ENCODE measurements around the gene TP53I11. TPM values are rescaled to one million over a fixed set of nuclear protein-coding genes. Genes with fewer than 3 reads are reported as not detected.

Gene TP53I11
- total and polyA plus RNA-seq, 11 donors: 24.0 to 91.3 (median 39.4) TPM

GRCh38 chr11:44889266-44889665, 61.4 kb downstream of the TP53I11 start:
- Histone ChIP-seq H3K36me3 (no peaks in the 10 kb centered on the region), H3K4me1 (peaks cover 0 to 63% (median 34%) of the 10 kb centered on the region in 12 donors), H3K9me3 (no peaks in the 10 kb centered on the region), H3K27ac (no peak overlapping the region), H3K27me3 (no peaks in the 10 kb centered on the region), H3K4me3 (no peak overlapping the region)
- intact Hi-C loops (cut with DNase I): no loop called here
- no peak for TF ChIP-seq POLR2A (IDR thresholded peaks at IDR 0.05)
- TF ChIP-seq CTCF (IDR thresholded peaks at IDR 0.05): no peak
- DNase-seq: peak in 1 of 5 donors; percentile 43
- 78 to 92% (median 83%) methylated on average over 1 of the region's 1 CpG for WGBS, 4 donors
- ATAC-seq: peak in 2 of 4 donors; percentile 4 to 16

- WGBS, 4 donors: 90 to 93% (median 92%) methylated on average over 3 of the region's 3 CpGs
- no peak for DNase-seq
- no peak for ATAC-seq
- Histone ChIP-seq H3K4me3 (no peak overlapping the region), H3K27me3 (no peaks in the 10 kb centered on the region), H3K36me3 (no peaks in the 10 kb centered on the region), H3K4me1 (peaks cover 0 to 47% (median 22%) of the 10 kb centered on the region in 12 donors), H3K9me3 (no peaks in the 10 kb centered on the region), H3K27ac (no peak overlapping the region)
- intact Hi-C loops (cut with DNase I): no loop called here
- no peak for TF ChIP-seq POLR2A (IDR thresholded peaks at IDR 0.05)
Observed at GRCh38 chr11:44887636-44888035, 63.0 kb downstream of the TP53I11 start.

GRCh38 chr11:44886790-44887140, 63.9 kb downstream of the TP53I11 start:
- intact Hi-C loops (cut with DNase I): no loop called here
- Histone ChIP-seq H3K4me1 (peaks cover 0 to 44% (median 22%) of the 10 kb centered on the region in 12 donors), H3K36me3 (no peaks in the 10 kb centered on the region), H3K9me3 (no peaks in the 10 kb centered on the region), H3K27me3 (no peaks in the 10 kb centered on the region), H3K27ac (peak overlapping the region in 1 of 12 donors; percentile 48), H3K4me3 (no peak overlapping the region)
- TF ChIP-seq CTCF (IDR thresholded peaks at IDR 0.05) (no peak), POLR2A (IDR thresholded peaks at IDR 0.05) (no peak)
- DNase-seq (no peak), ATAC-seq (peak in 1 of 4 donors; percentile 6)
- WGBS, 4 donors: 55 to 67% (median 60%) methylated on average over 3 of the region's 3 CpGs

GRCh38 chr11:44885919-44886789, 64.5 kb downstream of the TP53I11 start:
- DNase-seq (no peak), ATAC-seq (no peak)
- no peaks in the 10 kb centered on the region for H3K9me3 ChIP-seq
- H3K27ac ChIP-seq: peak overlapping the region in 2 of 12 donors; percentile 4 to 66
- no peak overlapping the region for H3K4me3 ChIP-seq
- peaks cover 0 to 40% (median 23%) of the 10 kb centered on the region in 12 donors for H3K4me1 ChIP-seq
- no peak for TF ChIP-seq POLR2A (IDR thresholded peaks at IDR 0.05)
- no peak for TF ChIP-seq CTCF (IDR thresholded peaks at IDR 0.05)
- WGBS, 4 donors: 66 to 76% (median 71%) methylated on average over 13 of the region's 13 CpGs
- H3K36me3 ChIP-seq: peaks cover 0 to 3% (median 0%) of the 10 kb centered on the region in 9 donors
- intact Hi-C loops (cut with DNase I): no loop called here
- H3K27me3 ChIP-seq: no peaks in the 10 kb centered on the region
